NK-92 (cell line): ENCODE measurements around the gene ALX4.

Source experiments
- DNase-seq: peaks from one replicate; lab custom pipeline; 2025; ENCODE audit not compliant: unreplicated experiment; lab: John Stamatoyannopoulos, UW

ALX4 gene

DNA sequence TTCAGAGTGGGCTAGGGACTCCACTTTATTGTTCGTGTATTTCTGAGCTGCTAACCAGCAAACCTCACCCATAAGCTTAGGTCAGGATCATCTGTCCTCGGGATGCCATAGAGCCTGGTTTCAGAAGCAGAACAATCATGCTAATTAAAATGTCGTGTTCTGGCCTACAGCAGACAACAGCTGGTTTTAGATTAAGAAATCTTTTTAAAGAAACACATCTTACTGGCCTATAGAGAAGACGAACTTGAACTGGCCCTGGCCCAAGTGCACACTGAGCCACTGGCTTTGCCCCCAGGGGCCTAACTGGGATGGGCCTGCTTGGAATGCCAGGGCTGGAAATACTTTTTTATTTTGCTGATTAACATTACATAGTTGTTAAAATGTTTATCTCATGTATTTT, 63.2 kb downstream of the ALX4 start:
- DNase-seq = no peak

GRCh38 chr11:44244639-44245310, 65.2 kb downstream of the ALX4 start:
- no peak for DNase-seq

DNA sequence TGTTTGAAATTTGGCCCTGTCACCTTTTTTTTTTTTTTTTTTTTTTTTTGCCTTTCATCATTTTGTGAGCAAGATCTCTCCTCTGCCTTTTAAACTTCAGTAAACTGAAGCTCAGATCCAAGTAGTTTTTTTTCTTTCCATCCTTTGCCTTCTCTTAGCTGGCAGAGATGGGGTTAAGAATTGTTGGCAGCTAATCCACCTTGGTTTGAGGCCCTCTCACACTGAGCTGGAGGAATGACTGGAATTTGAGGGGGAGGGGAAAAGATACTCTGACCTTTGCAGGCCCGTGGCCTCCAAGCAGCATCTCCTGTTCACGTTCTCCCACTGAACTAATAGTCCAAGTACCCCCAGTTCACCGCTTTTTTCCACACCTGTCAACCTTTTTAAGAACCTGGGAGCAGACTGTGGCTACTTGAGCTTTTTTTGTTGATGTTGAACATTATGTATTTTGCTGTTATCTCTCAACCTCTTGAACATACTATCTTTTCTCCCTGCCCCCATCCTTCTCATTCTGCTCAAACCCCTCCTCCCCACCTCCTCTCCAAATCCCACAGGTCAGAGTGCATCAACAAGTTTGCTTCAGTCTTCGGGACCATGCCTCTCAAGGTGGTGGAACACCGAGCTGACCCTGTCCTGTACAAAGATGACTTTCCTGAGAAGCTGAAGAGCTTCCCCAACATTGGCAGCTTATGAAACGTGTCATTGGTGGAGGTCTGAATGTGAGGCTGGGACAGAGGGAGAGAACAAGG, 66.2 kb downstream of the ALX4 start:
- DNase-seq = no peak

DNA sequence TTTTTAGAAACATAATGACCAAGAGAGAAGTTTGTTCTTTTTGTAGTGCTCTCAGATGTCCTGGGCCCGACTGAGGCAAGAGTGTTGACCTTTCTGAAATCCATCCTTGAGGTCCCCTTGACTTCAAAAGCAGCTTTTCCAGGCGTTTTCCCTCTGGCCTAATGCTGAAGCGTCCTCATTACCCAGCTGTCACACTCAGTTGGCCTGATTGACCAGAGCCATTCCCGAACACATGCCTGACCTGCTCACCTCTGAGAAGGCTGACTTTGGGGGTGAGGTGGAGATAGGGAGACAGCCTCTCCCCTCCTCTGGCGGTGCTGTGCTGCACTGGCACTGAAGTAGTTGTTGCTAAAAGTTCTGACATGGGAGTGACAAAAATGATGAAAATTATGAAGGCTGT, 66.9 kb downstream of the ALX4 start:
- no peak for DNase-seq

- DNase-seq = no peak
These were observed 68.1 kb downstream of the ALX4 start for GRCh38 chr11:44241851-44242250.

- no peak for DNase-seq
These were observed 72.8 kb downstream of the ALX4 start for GRCh38 chr11:44237156-44237555.

DNA sequence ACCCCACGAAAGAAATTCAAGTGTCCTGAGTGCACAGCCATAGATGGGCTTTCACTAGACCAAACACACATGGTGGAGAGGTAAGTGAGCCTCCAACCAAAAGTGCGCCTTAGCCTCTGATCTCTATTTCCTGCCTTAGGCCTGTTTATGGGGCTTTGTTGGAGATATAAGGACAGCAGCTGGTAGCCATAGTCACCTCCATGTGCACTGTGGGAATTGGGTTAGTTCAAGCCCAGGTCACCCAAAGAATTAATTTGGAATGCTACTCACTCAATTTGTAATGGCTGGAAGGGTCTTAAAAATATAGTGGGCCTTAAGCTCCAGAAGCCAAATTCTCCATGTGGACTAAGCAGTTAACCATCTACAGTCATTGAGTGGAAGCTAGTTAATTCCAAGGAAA, 73.6 kb downstream of the ALX4 start:
- DNase-seq = no peak

DNA sequence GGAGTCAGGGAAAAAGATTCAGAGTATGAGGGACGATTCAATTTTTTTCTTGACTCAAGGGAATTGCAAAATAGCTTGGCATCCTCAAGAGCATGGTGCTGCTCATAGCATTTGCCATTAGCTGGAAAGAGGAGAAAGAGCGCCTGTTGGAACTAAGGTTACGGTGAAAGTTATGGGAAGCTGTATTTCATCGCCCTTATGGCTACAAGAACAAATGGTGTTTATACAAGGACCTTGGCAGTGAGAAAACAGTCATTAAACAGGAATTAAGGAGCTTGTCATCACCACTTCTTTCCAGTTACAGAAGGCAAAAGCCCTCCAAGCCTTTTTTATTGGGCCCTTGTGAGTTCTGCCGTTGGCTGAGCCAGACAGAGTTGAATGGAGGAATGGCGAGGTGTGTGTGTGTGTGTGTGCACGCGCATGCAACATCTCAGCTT, 74.2 kb downstream of the ALX4 start:
- no peak for DNase-seq

GRCh38 chr11:44229624-44230023, 80.3 kb downstream of the ALX4 start:
- DNase-seq = no peak

GRCh38 chr11:44229098-44229497, 80.8 kb downstream of the ALX4 start:
- no peak for DNase-seq

DNA sequence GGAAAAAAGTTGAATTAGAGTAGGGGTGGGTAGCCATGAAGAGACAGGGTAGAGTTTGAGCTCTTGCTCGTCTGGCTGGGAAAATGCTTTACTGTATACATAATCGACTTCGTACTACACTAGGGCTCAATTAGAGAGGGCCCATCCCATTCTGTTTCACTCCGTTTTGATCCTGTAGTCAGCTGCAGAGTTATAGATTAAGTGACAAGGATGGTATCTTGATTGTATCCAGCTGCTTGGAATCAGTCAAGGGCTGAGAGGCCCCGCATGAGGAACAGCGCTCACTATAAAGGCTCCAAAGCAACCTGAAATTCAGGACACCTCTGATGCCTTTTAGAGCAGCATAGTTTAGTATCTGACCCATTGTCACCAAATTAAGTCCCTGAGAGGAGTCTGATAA, 81.6 kb downstream of the ALX4 start:
- DNase-seq = no peak

DNA sequence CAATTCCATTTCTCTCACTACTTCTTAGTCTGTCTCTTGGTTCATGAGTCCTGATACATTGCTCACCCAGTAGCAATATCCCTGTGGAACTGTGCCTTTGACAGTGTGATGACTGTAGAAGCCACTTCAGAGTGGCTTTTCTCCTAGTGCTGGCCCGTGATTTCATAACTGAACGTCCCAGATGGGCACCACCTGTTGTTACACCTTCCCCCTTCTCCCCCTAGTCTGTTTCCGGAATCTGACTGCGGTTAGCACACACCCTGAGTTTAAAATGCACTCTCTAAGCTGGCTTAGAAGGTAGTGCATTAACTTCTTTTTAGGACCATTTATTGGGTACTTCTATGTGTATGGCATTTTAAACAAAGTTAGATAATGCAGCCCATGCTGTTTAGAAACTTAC, 83.0 kb downstream of the ALX4 start:
- DNase-seq = no peak

- DNase-seq = no peak
These were observed 83.4 kb downstream of the ALX4 start for GRCh38 chr11:44226490-44226889.

DNA sequence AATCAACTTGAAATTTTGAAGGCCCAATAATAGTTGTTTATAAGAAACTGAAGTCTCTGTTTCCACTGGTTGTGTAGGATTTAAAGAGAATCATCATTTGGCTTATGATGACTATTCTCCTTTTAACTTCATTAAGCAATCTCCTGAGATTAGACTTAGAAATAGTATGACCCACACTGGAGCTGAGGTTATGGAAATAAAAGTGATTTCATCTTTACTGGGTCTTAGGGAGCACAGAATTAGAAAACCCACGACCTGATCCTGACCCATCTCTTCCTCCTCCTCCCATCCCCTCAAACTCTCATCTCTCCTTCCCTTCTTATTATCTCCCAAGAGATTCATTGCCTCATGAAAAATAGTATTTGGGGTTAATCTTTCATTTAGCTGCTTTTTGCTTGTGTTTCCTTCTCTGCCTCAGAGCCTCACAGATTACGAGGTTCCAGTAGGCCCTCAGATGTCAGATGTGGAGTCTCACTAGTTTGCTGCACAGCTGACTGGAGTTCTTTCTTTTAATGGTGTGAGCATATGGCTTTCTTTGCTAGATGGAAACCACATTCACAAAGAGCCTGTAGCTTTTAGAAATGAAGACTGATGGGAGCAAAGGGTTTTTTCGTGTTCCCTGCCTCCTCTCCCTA, 85.0 kb downstream of the ALX4 start:
- no peak for DNase-seq

- DNase-seq = no peak
These were observed 86.7 kb downstream of the ALX4 start for GRCh38 chr11:44223238-44223637.

GRCh38 chr11:44221992-44222391, 87.9 kb downstream of the ALX4 start:
- DNase-seq = no peak

DNA sequence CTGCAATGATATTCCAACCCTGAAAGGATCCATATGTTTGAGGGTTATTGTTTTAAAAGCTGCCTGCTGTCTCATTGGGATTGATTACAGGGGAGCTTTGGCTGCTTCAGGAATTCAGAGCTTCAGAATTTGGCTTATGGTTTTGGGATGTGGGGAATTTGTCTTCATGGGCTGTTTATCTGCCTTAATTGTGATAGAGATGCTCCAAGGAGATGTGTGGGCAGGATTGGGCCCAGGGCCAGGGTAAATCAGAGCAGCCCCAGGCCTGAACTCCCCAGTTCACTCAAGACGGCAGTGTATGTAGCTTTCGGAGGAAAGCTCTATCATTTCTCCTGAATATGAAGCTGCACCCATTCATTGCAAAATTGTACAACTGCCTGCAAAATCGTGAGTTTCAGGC, 88.5 kb downstream of the ALX4 start:
- DNase-seq = no peak

GRCh38 chr11:44219830-44220796, 89.8 kb downstream of the ALX4 start:
- no peak for DNase-seq

DNA sequence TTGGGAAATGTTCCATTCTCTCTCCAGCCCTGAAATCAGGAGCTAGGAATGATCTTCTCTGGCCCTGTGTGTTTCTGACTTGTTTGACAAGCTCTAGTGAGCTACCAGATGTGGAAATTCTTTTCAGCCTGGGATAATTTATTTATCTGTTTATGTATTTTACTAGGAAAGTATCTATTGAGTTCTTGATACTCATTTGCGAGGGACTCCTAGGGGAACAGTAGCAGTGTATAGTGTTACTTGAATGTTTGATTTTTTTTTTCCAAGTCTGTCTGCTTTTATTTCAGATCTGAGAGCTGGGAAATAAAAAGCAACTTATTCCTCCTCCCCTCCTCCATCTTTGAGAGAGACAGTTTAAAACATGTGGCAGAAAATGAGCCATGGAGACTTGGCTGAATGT, 92.5 kb downstream of the ALX4 start:
- no peak for DNase-seq

- DNase-seq = no peak
These were observed 96.8 kb downstream of the ALX4 start for GRCh38 chr11:44213148-44213547.

GRCh38 chr11:44212128-44212527, 97.8 kb downstream of the ALX4 start:
- no peak for DNase-seq
